H9 (cell line): ENCODE measurements around the gene LIM2. TPM values are rescaled to one million over a fixed set of nuclear protein-coding genes. Genes with fewer than 3 reads are reported as not detected.
A peak's percentile ranks its signal among the peaks of the same experiment; 100 is the strongest.

ENCODE experiments used
- DNase-seq: peaks from one replicate; pipeline ENCODE4 v3.0.0-alpha.2; 2017
- H2AFZ ChIP-seq: one replicate; pipeline ENCODE4 v1.6.1; 2013; ENCODE audit warnings: mild to moderate bottlenecking, low read length, control low read depth, moderate library complexity
- H2AK5ac ChIP-seq: 2 replicates; pipeline ENCODE4 v1.6.1; 2013; ENCODE audit warnings: low read length, control low read depth, mixed read lengths; ENCODE audit not compliant: insufficient read length
- H2BK120ac ChIP-seq: one replicate; pipeline ENCODE4 v1.6.1; 2013; ENCODE audit warnings: low read depth, mild to moderate bottlenecking, low read length, control low read depth, inconsistent platforms; ENCODE audit not compliant: poor library complexity, severe bottlenecking
- H2BK12ac ChIP-seq: 2 replicates; pipeline ENCODE4 v1.6.1; 2013; ENCODE audit warnings: low read length, control low read depth, mixed read lengths, low read depth; ENCODE audit not compliant: insufficient read length
- H2BK15ac ChIP-seq: 2 replicates; pipeline ENCODE4 v1.6.1; 2013; ENCODE audit warnings: low read depth, low read length, control low read depth
- H2BK20ac ChIP-seq: one replicate; pipeline ENCODE4 v1.6.1; 2013; ENCODE audit warnings: low read depth, mild to moderate bottlenecking, low read length, control low read depth, inconsistent platforms; ENCODE audit not compliant: poor library complexity, severe bottlenecking
- H2BK5ac ChIP-seq: 2 replicates; pipeline ENCODE4 v1.6.1; 2013; ENCODE audit warnings: low read length, control low read depth, mixed read lengths; ENCODE audit not compliant: insufficient read length
- H3K14ac ChIP-seq: 2 replicates; pipeline ENCODE4 v1.6.1; 2013; ENCODE audit warnings: low read length, control low read depth; ENCODE audit not compliant: insufficient read depth
- H3K18ac ChIP-seq: 2 replicates; pipeline ENCODE4 v1.6.1; 2013; ENCODE audit warnings: low read depth, mild to moderate bottlenecking, mixed read lengths, low read length, control low read depth; ENCODE audit not compliant: insufficient read length
- H3K23ac ChIP-seq: 2 replicates; pipeline ENCODE4 v1.6.1; 2013; ENCODE audit warnings: low read length, control low read depth, mixed read lengths, low read depth; ENCODE audit not compliant: insufficient read length
- H3K23me2 ChIP-seq: 2 replicates; pipeline ENCODE4 v1.6.1; 2013; ENCODE audit warnings: low read depth, mild to moderate bottlenecking, mixed read lengths, low read length, control low read depth; ENCODE audit not compliant: insufficient read length, poor library complexity, severe bottlenecking
- H3K27ac ChIP-seq: 2 replicates; pipeline ENCODE4 v1.5.1; 2013; ENCODE audit warnings: low read length, control low read depth, mixed read lengths, low read depth; ENCODE audit not compliant: insufficient read length
- H3K27me3 ChIP-seq: 2 replicates; pipeline ENCODE4 v1.6.1; 2013; ENCODE audit warnings: low read length, control low read depth, inconsistent platforms; ENCODE audit not compliant: insufficient read depth
- H3K4ac ChIP-seq: 2 replicates; pipeline ENCODE4 v1.6.1; 2013; ENCODE audit warnings: low read depth, mild to moderate bottlenecking, control low read depth, inconsistent platforms, low read length, moderate library complexity
- H3K4me1 ChIP-seq: 2 replicates; pipeline ENCODE4 v1.6.1; 2013; ENCODE audit warnings: low read length, control low read depth, inconsistent platforms; ENCODE audit not compliant: insufficient read depth
- H3K4me2 ChIP-seq: 2 replicates; pipeline ENCODE4 v1.6.1; 2013; ENCODE audit warnings: low read length, control low read depth, mixed read lengths; ENCODE audit not compliant: insufficient read length, insufficient read depth
- H3K56ac ChIP-seq: 2 replicates; pipeline ENCODE4 v1.6.1; 2013; ENCODE audit warnings: low read depth, mild to moderate bottlenecking, mixed read lengths, low read length, control low read depth; ENCODE audit not compliant: insufficient read length
- H3K79me1 ChIP-seq: 2 replicates; pipeline ENCODE4 v1.6.1; 2013; ENCODE audit warnings: low read depth, mild to moderate bottlenecking, moderate library complexity, low read length, control low read depth, inconsistent platforms; ENCODE audit not compliant: insufficient read depth, poor library complexity, severe bottlenecking
- H3K79me2 ChIP-seq: 2 replicates; pipeline ENCODE4 v1.6.1; 2013; ENCODE audit warnings: low read length, control low read depth, inconsistent platforms; ENCODE audit not compliant: insufficient read depth
- H3K9ac ChIP-seq: 2 replicates; pipeline ENCODE4 v1.6.1; 2013; ENCODE audit warnings: low read length, control low read depth, mixed read lengths; ENCODE audit not compliant: insufficient read length; ENCODE audit errors: extremely low read depth
- H3K9me3 ChIP-seq: one replicate; pipeline ENCODE4 v1.6.1; 2013; ENCODE audit warnings: low read depth, low read length, inconsistent platforms; ENCODE audit not compliant: control insufficient read depth
- H3T11ph ChIP-seq: one replicate; pipeline ENCODE4 v1.6.1; 2013; ENCODE audit warnings: mild to moderate bottlenecking, low read length, control low read depth, inconsistent platforms
- H4K20me1 ChIP-seq: one replicate; pipeline ENCODE4 v1.6.1; 2013; ENCODE audit not compliant: control insufficient read depth, insufficient read length, insufficient read depth
- H4K5ac ChIP-seq: 2 replicates; pipeline ENCODE4 v1.6.1; 2013; ENCODE audit warnings: low read depth, mild to moderate bottlenecking, mixed read lengths, low read length, control low read depth; ENCODE audit not compliant: insufficient read length
- H4K8ac ChIP-seq: replicated peaks from 2 replicates; pipeline ENCODE4 v1.6.1; 2013; ENCODE audit warnings: low read length, control low read depth, mixed read lengths, low read depth; ENCODE audit not compliant: insufficient read length
- H4K91ac ChIP-seq: 2 replicates; pipeline ENCODE4 v1.6.1; 2013; ENCODE audit warnings: low read depth, mild to moderate bottlenecking, moderate library complexity, mixed read lengths, low read length, control low read depth; ENCODE audit not compliant: insufficient read length
- H3K27ac Mint-ChIP-seq, 3 experiments: 2 replicates in 2 of 3; 3 replicates in 1 of 3; pipeline ENCODE4 v1.8.0; 2020 to 2021; ENCODE audit warnings: mixed read lengths in 3 of 3, mild to moderate bottlenecking in 1 of 3, moderate library complexity in 1 of 3
- H3K27me3 Mint-ChIP-seq: 2 replicates; pipeline ENCODE4 v1.8.0; 2021; ENCODE audit warnings: low read depth, mild to moderate bottlenecking, moderate library complexity, mixed read lengths
- H3K36me3 Mint-ChIP-seq, 3 experiments: 2 replicates in 2 of 3; 3 replicates in 1 of 3; pipeline ENCODE4 v1.8.0; 2020 to 2021; ENCODE audit warnings: low read depth in 3 of 3, mixed read lengths in 3 of 3; ENCODE audit not compliant: insufficient read depth in 1 of 3
- H3K4me1 Mint-ChIP-seq, 2 experiments: 2 replicates each; pipeline ENCODE4 v1.8.0; 2020; ENCODE audit warnings: mixed read lengths in 2 of 2
- H3K4me3 Mint-ChIP-seq, 2 experiments: 2 replicates in 1 of 2; 3 replicates in 1 of 2; pipeline ENCODE4 v1.8.0; 2020 to 2021; ENCODE audit warnings: mild to moderate bottlenecking in 2 of 2, mixed read lengths in 2 of 2, moderate library complexity in 1 of 2
- H3K9me3 Mint-ChIP-seq, 2 experiments: 2 replicates in 1 of 2; 3 replicates in 1 of 2; pipeline ENCODE4 v1.8.0; 2020; ENCODE audit warnings: mild to moderate bottlenecking in 2 of 2, mixed read lengths in 2 of 2, moderate library complexity in 1 of 2
- CTCF ChIP-seq: fragments of 200-600 bp; sonication (generic); conservative IDR thresholded peaks from 3 replicates; pipeline ENCODE4 v1.8.0; 2021; ENCODE audit warnings: antibody characterized with exemption, mild to moderate bottlenecking
- WGBS: extraction: QIAGEN DNeasy Blood & Tissue Kit; methylation state at CpG from one replicate; pipeline ENCODE4 v1.1.7; 2013; ENCODE audit warnings: missing lambda C conversion rate, low lambda C conversion rate, mixed read lengths; ENCODE audit not compliant: insufficient read length; ENCODE audit errors: extremely low coverage; 5-methylcytosine and 5-hydroxymethylcytosine counted together
- total RNA-seq: library from RNA; stranded (reverse); gene quantifications from 2 replicates; pipeline ENCODE4 v1.2.1, GENCODE V29; 2021

LIM2 gene
- total RNA-seq, 1 experiment from 2014 or later: not detected

DNA sequence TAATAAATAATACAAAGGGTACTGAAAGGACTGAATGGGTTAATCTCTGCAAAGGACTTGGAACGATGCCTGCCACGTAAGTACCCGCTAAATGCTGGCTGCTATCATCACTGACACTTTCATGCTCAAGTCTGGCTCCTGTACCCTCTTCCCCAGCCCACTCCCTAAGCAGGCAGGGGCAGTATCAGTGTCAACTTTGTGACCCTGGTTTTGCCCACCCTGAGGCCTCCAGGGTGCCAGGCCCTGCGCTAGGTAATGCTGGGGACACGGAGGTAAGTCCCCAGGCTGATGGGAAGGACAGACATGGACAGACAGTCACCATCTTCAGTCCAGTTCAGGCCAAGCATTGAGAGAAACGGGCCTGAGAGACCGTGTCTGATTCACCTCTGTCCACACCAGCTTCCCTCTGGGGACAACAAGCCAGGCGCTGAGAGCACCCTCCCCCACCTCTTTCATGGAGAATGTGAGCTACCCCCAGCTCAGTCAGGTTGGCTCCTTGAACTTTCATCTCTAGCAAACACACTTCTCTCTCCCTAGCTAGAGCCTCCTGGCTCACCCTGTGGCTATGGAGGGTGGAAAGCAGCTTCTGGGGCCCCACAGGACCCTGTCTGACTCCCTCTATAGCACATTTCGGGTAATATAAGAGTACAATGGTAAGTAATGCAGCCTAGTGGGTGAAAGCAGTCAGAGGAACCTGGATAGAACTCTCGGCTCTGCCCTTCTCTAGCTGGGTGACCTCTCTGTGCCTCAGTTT is 22.4 kb downstream of the LIM2 start:
- no peak overlapping the region for H4K91ac ChIP-seq
- Mint-ChIP-seq H3K27ac (peak overlapping the region; percentile 60 to 96 (median 78); a peak in 6 of 7 replicates), H3K27me3 (peaks cover 3% of the 10 kb centered on the region), H3K4me1 (peaks cover 34 to 37% of the 10 kb centered on the region in 2 experiments), H3K4me3 (peak overlapping the region; percentile 95 to 100), H3K36me3 (no peaks in the 10 kb centered on the region), H3K9me3 (no peaks in the 10 kb centered on the region)
- no peak overlapping the region for H2BK12ac ChIP-seq
- peaks cover 21% of the 10 kb centered on the region for H3K23me2 ChIP-seq
- no peak overlapping the region for H3K4ac ChIP-seq
- no peak overlapping the region for H3T11ph ChIP-seq
- DNase-seq: no peak
- no peak overlapping the region for H2BK5ac ChIP-seq
- no peaks in the 10 kb centered on the region for H3K79me2 ChIP-seq
- TF ChIP-seq CTCF: no peak
- no peaks in the 10 kb centered on the region for H3K27me3 ChIP-seq
- no peaks in the 10 kb centered on the region for H3K79me1 ChIP-seq
- H3K4me2 ChIP-seq: peak overlapping the region; percentile 89
- peak overlapping the region; percentile 62 for H3K9ac ChIP-seq
- H2BK15ac ChIP-seq: no peak overlapping the region
- no peak overlapping the region for H3K14ac ChIP-seq
- no peaks in the 10 kb centered on the region for H3K9me3 ChIP-seq
- H3K23ac ChIP-seq: no peak overlapping the region
- H2AFZ ChIP-seq: no peak overlapping the region
- no peak overlapping the region for H2BK120ac ChIP-seq
- no peak overlapping the region for H3K27ac ChIP-seq
- no peak overlapping the region for H4K5ac ChIP-seq
- H2BK20ac ChIP-seq: no peak overlapping the region
- no peak overlapping the region for H2AK5ac ChIP-seq
- no peak overlapping the region for H4K8ac ChIP-seq
- no CpG with 5 or more reads among the region's 10 CpGs for WGBS
- no peaks in the 10 kb centered on the region for H4K20me1 ChIP-seq
- no peak overlapping the region for H3K18ac ChIP-seq
- no peak overlapping the region for H3K56ac ChIP-seq
- no peaks in the 10 kb centered on the region for H3K4me1 ChIP-seq
